Measurements from ENCODE around the gene PRKN. TPM values are rescaled to one million over a fixed set of nuclear protein-coding genes. Genes with fewer than 3 reads are reported as not detected.

The PRKN gene
- polyA plus RNA-seq, 1 donor from 2014 or later: 1.2 TPM

- Histone ChIP-seq H3K4me2 (ENCODE audit: low read length) (no peak overlapping the region), H3K9me3 (ENCODE audit: low read length) (no peaks in the 10 kb centered on the region), H2AFZ (ENCODE audit: low read depth, low read length) (no peak overlapping the region), H3K9ac (ENCODE audit: low read length) (no peak overlapping the region), H3K4me3 (ENCODE audit: low read length) (no peak overlapping the region), H3K79me2 (replicated peaks; ENCODE audit: insufficient read depth, low read length) (no peaks in the 10 kb centered on the region), H4K20me1 (ENCODE audit: insufficient read depth) (no peaks in the 10 kb centered on the region), H3K9me2 (ENCODE audit: insufficient read depth, low read length) (no peaks in the 10 kb centered on the region), H3K27me3 (ENCODE audit: insufficient read depth, low read depth, low read length) (no peaks in the 10 kb centered on the region), H3K27ac (ENCODE audit: low read length) (no peak overlapping the region), H3K36me3 (ENCODE audit: insufficient read depth, low read length) (no peaks in the 10 kb centered on the region), H3F3A (ENCODE audit: insufficient read depth, low read length, poor library complexity, severe bottlenecking) (peaks cover under 1% of the 10 kb centered on the region)
- TF ChIP-seq SMC3 (conservative IDR thresholded peaks at IDR 0.05; ENCODE audit: poor library complexity) (no peak), REST (IDR thresholded peaks at IDR 0.05; ENCODE audit: borderline replicate concordance) (no peak)
Observed at GRCh38 chr6:162543221-162543620, 184.3 kb downstream of the PRKN start.

- no peak overlapping the region for H3K4me3 ChIP-seq (ENCODE audit: low read length)
- peaks cover 4% of the 10 kb centered on the region for H3F3A ChIP-seq (ENCODE audit: insufficient read depth, low read length, poor library complexity, severe bottlenecking)
- H3K36me3 ChIP-seq (ENCODE audit: insufficient read depth, low read length): no peaks in the 10 kb centered on the region
- H3K4me2 ChIP-seq (ENCODE audit: low read length): no peak overlapping the region
- H3K9me2 ChIP-seq (ENCODE audit: insufficient read depth, low read length): no peaks in the 10 kb centered on the region
- H3K9ac ChIP-seq (ENCODE audit: low read length): no peak overlapping the region
- no peaks in the 10 kb centered on the region for H3K9me3 ChIP-seq (ENCODE audit: low read length)
- no peak overlapping the region for H3K27ac ChIP-seq (ENCODE audit: low read length)
- H3K27me3 ChIP-seq (ENCODE audit: insufficient read depth, low read depth, low read length): no peaks in the 10 kb centered on the region
- no peak for TF ChIP-seq EZH2 (IDR thresholded peaks at IDR 0.05; ENCODE audit: borderline replicate concordance, insufficient read depth, low read length, poor library complexity, severe bottlenecking)
- no peak for TF ChIP-seq CTCF (IDR thresholded peaks at IDR 0.05; ENCODE audit: poor library complexity, severe bottlenecking)
- TF ChIP-seq RAD21 (conservative IDR thresholded peaks at IDR 0.05): no peak
- TF ChIP-seq REST (IDR thresholded peaks at IDR 0.05; ENCODE audit: borderline replicate concordance): no peak
- no peak for TF ChIP-seq SMC3 (conservative IDR thresholded peaks at IDR 0.05; ENCODE audit: poor library complexity)
- TF ChIP-seq EP300 (conservative IDR thresholded peaks at IDR 0.05; ENCODE audit: poor library complexity, severe bottlenecking): no peak
- H4K20me1 ChIP-seq (ENCODE audit: insufficient read depth): no peaks in the 10 kb centered on the region
- no peaks in the 10 kb centered on the region for H3K79me2 ChIP-seq (replicated peaks; ENCODE audit: insufficient read depth, low read length)
- no peak overlapping the region for H2AFZ ChIP-seq (ENCODE audit: low read depth, low read length)
Observed at GRCh38 chr6:162541019-162541601, 186.5 kb downstream of the PRKN start.

Data from neural cell (in vitro differentiated cells).